Heart right ventricle (tissue), 16 donors: ENCODE measurements around the gene FERMT2. TPM values are rescaled to one million over a fixed set of nuclear protein-coding genes. Genes with fewer than 3 reads are reported as not detected.

Experiments used
- ATAC-seq, 8 donors: fragments of 200-7000 bp; cut with Tn5 transposase; one replicate each; pipeline ENCODE4 v1.9.1; 2020; ENCODE audit warnings: mild to moderate bottlenecking in 8 of 8, moderate library complexity in 8 of 8, moderate number of reproducible peaks in 1 of 8
- DNase-seq, 2 donors: peaks; one replicate each; pipeline ENCODE4 v3.0.0-alpha.2; 2020
- H3K27ac ChIP-seq, 10 donors: fragments of 200-600 bp; sonication (generic) in 2 of 10; one replicate each; pipeline versions ENCODE4 v1.5.0 to v1.8.0; 2020 to 2022; ENCODE audit warnings: mild to moderate bottlenecking in 3 of 10
- H3K27me3 ChIP-seq, 7 donors: fragments of 200-600 bp; one replicate each; pipeline ENCODE4 v1.8.0; 2021 to 2022; ENCODE audit warnings: mild to moderate bottlenecking in 2 of 7
- H3K36me3 ChIP-seq, 9 donors: fragments of 200-600 bp; sonication (generic) in 1 of 9; one replicate each; pipeline versions ENCODE4 v1.5.0 to v1.8.0; 2020 to 2022; ENCODE audit warnings: mild to moderate bottlenecking in 2 of 9
- H3K4me1 ChIP-seq, 9 donors: fragments of 200-600 bp; sonication (generic) in 1 of 9; one replicate each; pipeline versions ENCODE4 v1.5.0 to v1.8.0; 2020 to 2022; ENCODE audit warnings: mild to moderate bottlenecking in 4 of 9
- H3K4me3 ChIP-seq, 10 donors: fragments of 200-600 bp; sonication (generic) in 2 of 10; one replicate each; pipeline versions ENCODE4 v1.5.0 to v1.8.0; 2020 to 2022; ENCODE audit warnings: mild to moderate bottlenecking in 7 of 10, moderate library complexity in 2 of 10
- H3K9me3 ChIP-seq, 11 donors: fragments of 200-600 bp in 10 of 11; sonication (generic) in 2 of 11; one replicate each; pipeline versions ENCODE4 v1.5.0 to v1.8.0; 2013 to 2022; ENCODE audit warnings: mild to moderate bottlenecking in 2 of 11, control low read depth in 1 of 11, moderate library complexity in 1 of 11
- CTCF ChIP-seq, 9 donors: fragments of 200-600 bp; sonication (generic) in 2 of 9; IDR thresholded peaks; one replicate each; pipeline versions ENCODE4 v1.5.0 to v1.8.0; 2021 to 2022; ENCODE audit warnings: antibody characterized with exemption in 9 of 9, mild to moderate bottlenecking in 5 of 9, moderate library complexity in 1 of 9
- WGBS, 2 donors: extraction: QIAGEN DNeasy Blood & Tissue Kit; methylation state at CpG; one replicate each; pipeline ENCODE4 v1.1.7; 2013; ENCODE audit warnings: inconsistent platforms in 1 of 2; 5-methylcytosine and 5-hydroxymethylcytosine counted together
- intact Hi-C, 10 donors: fragments of 100-400 bp; cut with DNase I; formaldehyde crosslinking; loops; one replicate each; pipeline versions ENCODE4 v1.11.1 to v1.14.2; 2022
- polyA plus RNA-seq, 2 donors: library from polyadenylated mRNA; stranded (reverse); fragments of 200-250 nt; gene quantifications; one replicate each; pipeline ENCODE4 v1.2.3, GENCODE V29; 2013
- total RNA-seq, 10 donors: library from RNA; stranded (reverse); fragmentation: NEBNext Ultra II Directional in 3 of 10; extraction: Animal tissue kit (Norgen Biotek cat#: 25700) in 3 of 10; gene quantifications; one replicate each; pipeline versions ENCODE4 v1.2.1 to v1.2.4, GENCODE V29; 2021 to 2023
- donor health status: Arrhythmogenic right ventricular cardiomyopathy.
- donor health status: ischemic (EF 13 %, LVEDD 7.1; RV severe dilation, severe dysfunction).
- donor health status: healthy with polysubstance abuse.
- donor health status: DM: no; HTN: yes; CAD: no.
- donor health status: DM: no; HTN: no; CAD: no.
- donor health status: ischemic (EF 25% LVEDD 6.9; RV normal size, moderate dysfunction).
- donor health status: ischemic (EF 25% LVEDD 5.7; RV mildly dilated, moderate dysfunction).
- donor health status: healthy.
- donor health status: DM: yes; HTN: yes; CAD: no.
- donor health status: Ischemic cardiomyopathy.
- donor health status: ischemic (EF 35%, LVEDD 5.7; RV mildly dilated, moderate dysfunction).
- donor health status: nonischemic (EF 11% LVEDD 7.7; RV severe dilation, severe dysfunction).
- donor health status: DM: yes; HTN: yes; CAD: no.
- donor health status: PGD.
- donor health status: ischemic (EF 29% LVEDD 5.4; RV normal size, mild dysfunction).
- donor health status: nonischemic (EF 23%, LVEDD 6.1; RV moderate dilation, normal function).

Gene FERMT2
- total and polyA plus RNA-seq, 12 donors, result 45.7 to 175 (median 111) TPM

- ATAC-seq, result no peak
These were observed 50.1 kb downstream of the FERMT2 start for GRCh38 chr14:52900731-52901130.

GRCh38 chr14:52898496-52898895 lies 52.4 kb downstream of the FERMT2 start:
- H3K27ac ChIP-seq, result no peak overlapping the region
- no peaks in the 10 kb centered on the region for H3K27me3 ChIP-seq
- no peak for ATAC-seq
- WGBS, 2 donors, result 58 to 68% methylated on average over 1 of the region's 1 CpG
- intact Hi-C loops, result loop anchor here in 1 of 10 donors (5.0 kb wide), 1 partner anchor 34 kb away; no protein-coding TSS in a partner anchor
- H3K9me3 ChIP-seq, result no peaks in the 10 kb centered on the region
- peaks cover 2 to 68% (median 41%) of the 10 kb centered on the region in 9 donors for H3K4me1 ChIP-seq
- no peak overlapping the region for H3K4me3 ChIP-seq
- H3K36me3 ChIP-seq, result peaks cover 0 to 26% (median 9%) of the 10 kb centered on the region in 9 donors
- no peak for DNase-seq
- TF ChIP-seq CTCF (IDR thresholded peaks at IDR 0.05), result no peak

More at GRCh38 chr14:52900731-52901130, 50.1 kb downstream of the FERMT2 start:
- no peak overlapping the region for H3K4me3 ChIP-seq
- no peaks in the 10 kb centered on the region for H3K27me3 ChIP-seq
- no peak for DNase-seq
- H3K4me1 ChIP-seq, result peaks cover 2 to 69% (median 33%) of the 10 kb centered on the region in 9 donors
- H3K9me3 ChIP-seq, result no peaks in the 10 kb centered on the region
- no peak for TF ChIP-seq CTCF (IDR thresholded peaks at IDR 0.05)
- intact Hi-C loops, result no loop called here
- peaks cover 0 to 26% (median 9%) of the 10 kb centered on the region in 9 donors for H3K36me3 ChIP-seq
- no peak overlapping the region for H3K27ac ChIP-seq
- WGBS, 2 donors, result 86 to 93% methylated on average over 8 of the region's 8 CpGs

GRCh38 chr14:52895000-52895399 lies 55.9 kb downstream of the FERMT2 start:
- ATAC-seq (no peak), DNase-seq (no peak)
- no peaks in the 10 kb centered on the region for H3K27me3 ChIP-seq
- intact Hi-C loops, result loop anchor here in 1 of 10 donors (5.0 kb wide), 1 partner anchor 37 kb away; no protein-coding TSS in a partner anchor
- H3K4me1 ChIP-seq, result peaks cover 0 to 51% (median 28%) of the 10 kb centered on the region in 9 donors
- no peak for TF ChIP-seq CTCF (IDR thresholded peaks at IDR 0.05)
- no peak overlapping the region for H3K27ac ChIP-seq
- WGBS, 2 donors, result 8 to 21% methylated on average over 2 of the region's 2 CpGs
- no peaks in the 10 kb centered on the region for H3K9me3 ChIP-seq
- no peak overlapping the region for H3K4me3 ChIP-seq
- H3K36me3 ChIP-seq, result peaks cover 0 to 44% (median 19%) of the 10 kb centered on the region in 9 donors

GRCh38 chr14:52891800-52892199 lies 59.0 kb downstream of the FERMT2 start:
- WGBS, 2 donors, result 88 to 95% methylated on average over 3 of the region's 3 CpGs
- peaks cover 0 to 66% (median 26%) of the 10 kb centered on the region in 9 donors for H3K36me3 ChIP-seq
- no peak for TF ChIP-seq CTCF (IDR thresholded peaks at IDR 0.05)

More at GRCh38 chr14:52891800-52892199, 59.0 kb downstream of the FERMT2 start:
- no peak for DNase-seq
- no peak for ATAC-seq
- peaks cover 0 to 29% (median 19%) of the 10 kb centered on the region in 9 donors for H3K4me1 ChIP-seq
- H3K9me3 ChIP-seq, result no peaks in the 10 kb centered on the region
- intact Hi-C loops, result no loop called here
- H3K4me3 ChIP-seq, result no peak overlapping the region
- no peak overlapping the region for H3K27ac ChIP-seq
- H3K27me3 ChIP-seq, result no peaks in the 10 kb centered on the region
